Stimulated activated CD4-positive, alpha-beta T cell treated with anti-CD3 and anti-CD28 coated beads, Interleukin-2, amount 100 ng/mL, for 48 hours (primary cell): Measurements from ENCODE around the gene OR2AT4.
A peak's percentile ranks its signal among the peaks of the same experiment; 100 is the strongest.
"Not testable (repeated sequence)": the region's sequence is repeated elsewhere in the genome, so short reads cannot be mapped to it uniquely, and the experiment has no call there.

ENCODE experiments used
- DNase-seq, 2 donors: peaks; one replicate each; pipeline ENCODE4 v3.0.0-alpha.2; 2020

The OR2AT4 gene

GRCh38 chr11:75101424-75102128 is 4.9 kb upstream of the OR2AT4 start:
- DNase-seq = no peak

- DNase-seq = peak; percentile 18 to 25
These were observed 3.6 kb upstream of the OR2AT4 start for GRCh38 chr11:75100314-75100713.

GRCh38 chr11:75099635-75100034 is 3.0 kb upstream of the OR2AT4 start:
- no peak for DNase-seq

- not testable (repeated sequence) for DNase-seq
These were observed 2.3 kb upstream of the OR2AT4 start for GRCh38 chr11:75098835-75099439.

GRCh38 chr11:75098181-75098580 is 1.5 kb upstream of the OR2AT4 start:
- DNase-seq = not testable (repeated sequence)

GRCh38 chr11:75097173-75097557 is 489 bp upstream of the OR2AT4 start:
- DNase-seq = no peak

- not testable (repeated sequence) for DNase-seq
These were observed 2.3 kb downstream of the OR2AT4 start for GRCh38 chr11:75094382-75094781.

GRCh38 chr11:75090671-75091177 is 6.0 kb downstream of the OR2AT4 start:
- no peak for DNase-seq

GRCh38 chr11:75087319-75088305 is 9.1 kb downstream of the OR2AT4 start:
- DNase-seq = no peak

- no peak for DNase-seq
These were observed 11.8 kb downstream of the OR2AT4 start for GRCh38 chr11:75084883-75085282.

- DNase-seq = no peak
These were observed 13.5 kb downstream of the OR2AT4 start for GRCh38 chr11:75083217-75083605.

- no peak for DNase-seq
These were observed 14.0 kb downstream of the OR2AT4 start for GRCh38 chr11:75082601-75083216.

GRCh38 chr11:75079546-75079945 is 17.1 kb downstream of the OR2AT4 start:
- no peak for DNase-seq

- no peak for DNase-seq
These were observed 18.4 kb downstream of the OR2AT4 start for GRCh38 chr11:75078233-75078632.

GRCh38 chr11:75077316-75077715 is 19.4 kb downstream of the OR2AT4 start:
- no peak for DNase-seq

- DNase-seq = no peak
These were observed 20.0 kb downstream of the OR2AT4 start for GRCh38 chr11:75076671-75077070.

GRCh38 chr11:75073459-75074190 is 23.1 kb downstream of the OR2AT4 start:
- DNase-seq = no peak

- DNase-seq = no peak
These were observed 24.1 kb downstream of the OR2AT4 start for GRCh38 chr11:75072582-75072981.

- DNase-seq = no peak
These were observed 27.2 kb downstream of the OR2AT4 start for GRCh38 chr11:75069473-75069872.

GRCh38 chr11:75068993-75069392 is 27.7 kb downstream of the OR2AT4 start:
- no peak for DNase-seq

- DNase-seq = no peak
These were observed 28.1 kb downstream of the OR2AT4 start for GRCh38 chr11:75068559-75068958.

GRCh38 chr11:75066061-75066460 is 30.6 kb downstream of the OR2AT4 start:
- DNase-seq = no peak
